GM10266 (cell line): Measurements from ENCODE around the gene TNFRSF17.

Experiments
- DNase-seq: peaks from one replicate; pipeline ENCODE4 v3.0.0; 2012; ENCODE audit errors: extremely low spot score
- TF ChIP-seq, protein P1 (sequence below): IDR thresholded peaks from 2 replicates; pipeline ENCODE4 v1.5.1; 2012; ENCODE audit warnings: mild to moderate bottlenecking, low read depth; ENCODE audit not compliant: control insufficient read depth, insufficient read depth; ENCODE audit errors: missing control alignments

The TNFRSF17 gene

DNA sequence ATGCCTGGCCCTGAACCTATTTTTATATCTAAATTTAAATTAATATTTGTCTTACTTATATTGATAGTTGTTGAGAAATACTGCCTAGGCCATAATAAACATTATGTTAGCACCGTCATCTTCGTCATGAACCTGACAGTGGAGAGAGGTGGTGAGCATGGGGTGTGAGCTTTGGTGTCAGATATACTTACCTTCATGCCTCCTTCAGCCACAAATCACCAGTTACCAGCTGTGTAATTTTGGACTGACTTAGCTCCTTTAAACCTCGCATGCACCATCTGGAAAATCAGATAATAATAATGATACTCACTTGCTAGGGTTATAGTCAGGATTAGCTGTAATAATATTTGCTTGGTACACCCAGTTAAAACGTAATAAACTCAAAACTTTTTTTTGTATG, 46.6 kb downstream of the TNFRSF17 start:
- no peak for DNase-seq
- TF ChIP-seq, protein P1, sequence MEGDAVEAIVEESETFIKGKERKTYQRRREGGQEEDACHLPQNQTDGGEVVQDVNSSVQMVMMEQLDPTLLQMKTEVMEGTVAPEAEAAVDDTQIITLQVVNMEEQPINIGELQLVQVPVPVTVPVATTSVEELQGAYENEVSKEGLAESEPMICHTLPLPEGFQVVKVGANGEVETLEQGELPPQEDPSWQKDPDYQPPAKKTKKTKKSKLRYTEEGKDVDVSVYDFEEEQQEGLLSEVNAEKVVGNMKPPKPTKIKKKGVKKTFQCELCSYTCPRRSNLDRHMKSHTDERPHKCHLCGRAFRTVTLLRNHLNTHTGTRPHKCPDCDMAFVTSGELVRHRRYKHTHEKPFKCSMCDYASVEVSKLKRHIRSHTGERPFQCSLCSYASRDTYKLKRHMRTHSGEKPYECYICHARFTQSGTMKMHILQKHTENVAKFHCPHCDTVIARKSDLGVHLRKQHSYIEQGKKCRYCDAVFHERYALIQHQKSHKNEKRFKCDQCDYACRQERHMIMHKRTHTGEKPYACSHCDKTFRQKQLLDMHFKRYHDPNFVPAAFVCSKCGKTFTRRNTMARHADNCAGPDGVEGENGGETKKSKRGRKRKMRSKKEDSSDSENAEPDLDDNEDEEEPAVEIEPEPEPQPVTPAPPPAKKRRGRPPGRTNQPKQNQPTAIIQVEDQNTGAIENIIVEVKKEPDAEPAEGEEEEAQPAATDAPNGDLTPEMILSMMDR = no peak

DNA sequence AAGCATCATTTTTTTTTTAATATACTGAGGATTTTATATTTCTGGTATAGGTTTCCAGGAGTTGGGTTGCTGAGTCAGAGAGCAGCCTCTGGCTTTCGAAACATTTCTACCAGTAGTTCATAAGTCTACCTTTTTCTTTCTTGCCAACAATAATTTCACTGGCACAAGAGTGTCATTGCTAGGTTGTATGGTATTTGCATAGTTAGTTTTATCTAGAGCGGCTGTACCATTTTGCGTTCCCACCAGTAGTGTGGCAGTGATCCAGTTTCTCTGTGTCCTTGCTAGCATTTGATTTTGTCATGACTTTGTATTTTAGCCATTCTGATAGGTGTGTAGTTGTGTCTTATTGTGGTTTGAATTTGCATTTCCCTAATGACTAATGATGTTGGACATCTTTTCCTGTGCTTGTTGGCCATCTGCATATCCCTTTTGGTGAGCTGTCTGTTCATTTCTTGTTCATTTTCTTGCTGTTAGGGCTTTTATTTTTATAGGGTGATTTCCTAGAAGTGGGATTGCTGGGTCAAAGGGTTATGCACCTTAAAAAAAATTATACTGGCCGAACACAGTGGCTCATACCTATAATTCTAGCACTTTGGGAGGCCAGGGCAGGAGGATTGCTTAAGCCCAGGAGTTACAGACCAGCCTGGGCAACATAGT, 51.4 kb downstream of the TNFRSF17 start:
- DNase-seq = no peak
- TF ChIP-seq, protein P1 = no peak

DNA sequence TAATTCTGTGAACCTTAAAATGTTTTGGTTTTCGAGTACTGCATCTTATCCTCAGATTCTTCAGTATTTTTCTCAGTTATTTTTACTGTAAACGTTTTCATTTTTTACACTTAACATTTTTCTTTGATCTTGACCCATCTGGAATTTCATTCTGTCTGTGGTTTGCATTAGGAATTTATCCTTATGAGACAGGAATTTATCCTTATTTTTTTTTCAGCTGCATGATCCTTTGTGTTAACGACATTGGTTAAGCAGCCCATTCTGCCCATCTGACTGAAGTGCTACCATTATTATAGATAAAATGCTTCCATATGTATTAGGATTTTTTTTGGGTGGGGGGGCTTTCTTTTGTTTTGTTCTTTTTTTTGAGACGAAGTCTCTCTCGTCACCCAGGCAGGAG, 52.5 kb downstream of the TNFRSF17 start:
- TF ChIP-seq, protein P1 = no peak
- no peak for DNase-seq
